ENCODE results near the gene ASIC3.

Gene ASIC3

GRCh38 chr7:151070574-151070960, 22.2 kb downstream of the ASIC3 start:
- DNase-seq (ENCODE audit: low read depth, low spot score), result no peak

DNA sequence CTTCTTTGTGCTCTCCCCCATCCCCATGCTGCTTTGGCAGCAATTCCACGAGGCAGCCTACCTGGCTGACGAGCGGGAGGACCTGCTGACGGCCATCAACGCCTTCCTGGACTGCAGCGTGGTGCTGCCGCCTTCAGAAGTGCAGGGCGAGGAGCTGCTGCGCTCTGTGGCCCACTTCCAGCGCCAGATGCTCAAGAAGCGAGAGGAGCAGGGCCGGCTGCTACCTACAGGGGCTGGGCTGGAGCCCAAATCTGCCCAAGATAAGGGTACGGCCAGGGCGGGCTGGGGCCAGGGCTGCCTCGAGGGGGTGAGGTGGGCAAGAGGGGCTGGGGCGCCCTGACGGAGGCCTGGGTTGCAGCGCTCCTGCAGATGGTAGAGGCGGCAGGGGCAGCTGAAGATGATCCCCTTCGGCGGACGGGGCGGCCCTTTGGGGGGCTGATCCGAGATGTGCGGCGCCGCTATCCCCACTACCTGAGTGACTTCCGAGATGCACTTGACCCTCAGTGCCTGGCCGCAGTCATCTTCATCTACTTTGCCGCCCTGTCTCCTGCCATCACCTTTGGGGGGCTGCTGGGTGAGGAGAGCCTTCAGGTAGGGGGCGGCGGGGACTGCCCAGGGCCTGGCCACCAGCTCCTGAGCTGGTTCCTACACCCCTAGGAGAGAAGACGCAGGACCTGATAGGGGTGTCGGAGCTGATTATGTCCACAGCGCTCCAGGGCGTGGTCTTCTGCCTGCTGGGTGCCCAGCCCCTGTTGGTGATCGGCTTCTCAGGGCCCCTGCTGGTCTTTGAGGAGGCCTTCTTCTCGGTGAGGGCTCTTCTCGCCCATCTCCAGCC, 22.9 kb downstream of the ASIC3 start:
- no peak for DNase-seq (ENCODE audit: low read depth, low spot score)

DNA sequence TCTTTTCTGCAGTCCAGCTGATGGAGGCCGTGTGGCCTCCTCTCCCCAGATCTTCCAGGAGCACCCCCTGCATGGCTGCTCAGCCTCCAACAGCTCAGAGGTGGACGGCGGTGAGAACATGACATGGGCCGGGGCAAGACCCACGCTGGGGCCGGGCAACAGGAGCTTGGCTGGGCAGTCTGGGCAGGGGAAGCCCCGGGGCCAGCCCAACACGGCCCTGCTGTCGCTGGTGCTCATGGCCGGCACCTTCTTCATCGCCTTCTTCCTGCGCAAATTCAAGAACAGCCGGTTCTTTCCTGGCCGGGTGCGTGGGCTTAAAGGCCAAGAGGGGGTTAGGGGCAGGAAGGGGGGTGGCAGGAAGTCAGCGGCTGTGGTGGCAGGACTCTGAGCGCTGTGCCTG, 25.7 kb downstream of the ASIC3 start:
- DNase-seq (ENCODE audit: low read depth, low spot score), result no peak

GRCh38 chr7:151074817-151075661, 26.7 kb downstream of the ASIC3 start:
- no peak for DNase-seq (ENCODE audit: low read depth, low spot score)

GRCh38 chr7:151075662-151075971, 27.3 kb downstream of the ASIC3 start:
- DNase-seq (ENCODE audit: low read depth, low spot score), result no peak

DNA sequence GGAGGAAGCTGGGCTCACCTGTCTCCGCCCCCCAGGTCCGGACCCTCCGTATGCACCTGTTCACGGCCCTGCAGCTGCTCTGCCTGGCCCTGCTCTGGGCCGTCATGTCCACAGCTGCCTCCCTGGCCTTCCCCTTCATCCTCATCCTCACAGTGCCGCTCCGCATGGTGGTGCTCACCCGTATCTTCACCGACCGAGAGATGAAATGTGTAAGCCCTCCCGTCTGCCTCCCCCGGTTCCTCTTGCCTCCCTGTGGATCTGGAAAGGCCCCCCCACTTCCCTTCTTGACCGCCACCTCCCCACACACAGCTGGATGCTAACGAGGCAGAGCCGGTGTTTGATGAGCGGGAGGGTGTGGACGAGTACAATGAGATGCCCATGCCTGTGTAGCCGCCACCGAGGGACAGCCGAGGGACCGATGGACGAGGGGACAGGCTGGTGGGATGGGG, 27.7 kb downstream of the ASIC3 start:
- DNase-seq (ENCODE audit: low read depth, low spot score), result no peak

GRCh38 chr7:151076863-151077704, 28.8 kb downstream of the ASIC3 start:
- no peak for DNase-seq (ENCODE audit: low read depth, low spot score)

DNA sequence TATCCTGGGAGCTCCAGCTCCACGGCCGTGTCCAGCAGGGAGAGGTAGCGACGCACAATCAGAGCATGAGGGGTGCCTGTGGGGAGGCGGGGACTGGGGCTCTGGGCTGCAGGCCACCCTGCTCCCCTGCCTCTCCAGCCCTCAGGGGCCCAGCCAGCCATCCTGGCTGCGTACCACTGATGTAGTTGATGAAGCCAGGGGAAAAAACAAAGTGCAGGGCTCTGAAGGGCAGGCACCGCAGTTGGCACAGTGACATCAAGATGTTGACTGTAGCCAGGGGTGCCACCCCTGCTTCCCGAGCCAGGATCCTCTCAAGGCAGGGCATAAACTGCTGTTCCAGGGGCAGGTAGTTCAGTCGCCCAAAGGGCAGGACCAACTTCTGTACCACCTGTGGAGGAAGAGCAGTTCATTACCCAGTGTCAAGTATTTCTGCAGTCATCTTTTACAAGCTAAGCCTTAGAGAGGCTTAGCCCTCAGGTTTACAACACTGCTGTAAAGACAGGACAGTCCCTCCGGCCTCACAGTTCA, 29.4 kb downstream of the ASIC3 start:
- DNase-seq (ENCODE audit: low read depth, low spot score), result no peak

DNA sequence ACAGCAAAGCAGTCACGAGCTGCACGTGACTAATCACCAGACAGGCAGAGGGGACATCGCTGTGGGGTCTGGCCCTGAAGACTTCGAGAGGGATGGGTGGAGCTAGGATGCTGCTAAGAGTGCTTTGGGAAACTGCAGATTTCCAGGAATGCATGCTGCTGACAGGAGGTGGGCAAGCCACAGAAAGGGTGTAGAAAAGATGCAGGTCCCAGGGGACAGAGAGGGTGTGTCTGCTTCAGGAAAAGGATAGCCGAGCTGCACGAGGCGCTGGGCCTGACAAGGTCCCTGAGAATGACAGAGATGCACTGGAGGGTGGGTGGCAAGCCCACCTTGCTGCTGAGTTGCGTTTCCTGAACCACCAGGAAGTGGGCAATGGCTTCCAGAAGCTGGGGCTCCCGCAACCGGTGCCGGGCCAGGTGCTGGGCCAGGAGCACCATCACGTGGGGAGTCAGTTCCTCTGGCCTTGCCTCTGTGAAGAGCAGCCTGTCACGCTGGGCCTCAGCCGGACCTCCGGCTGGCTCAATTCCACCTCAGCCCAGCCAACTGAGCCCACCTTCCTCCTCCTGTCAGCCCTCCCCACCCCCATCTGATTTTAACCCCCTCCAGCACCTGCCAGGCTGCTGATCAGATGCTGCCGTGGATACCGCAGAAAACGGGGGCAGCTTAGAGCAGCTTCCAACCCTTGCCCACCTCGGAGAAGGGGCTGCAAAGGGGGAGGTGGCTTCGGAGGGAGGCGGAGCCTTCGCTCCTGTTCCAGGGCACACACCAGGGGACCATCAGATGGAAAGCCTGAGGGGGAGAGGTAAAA, 30.1 kb downstream of the ASIC3 start:
- no peak for DNase-seq (ENCODE audit: low read depth, low spot score)

GRCh38 chr7:151079199-151079910, 31.0 kb downstream of the ASIC3 start:
- DNase-seq (ENCODE audit: low read depth, low spot score), result no peak

DNA sequence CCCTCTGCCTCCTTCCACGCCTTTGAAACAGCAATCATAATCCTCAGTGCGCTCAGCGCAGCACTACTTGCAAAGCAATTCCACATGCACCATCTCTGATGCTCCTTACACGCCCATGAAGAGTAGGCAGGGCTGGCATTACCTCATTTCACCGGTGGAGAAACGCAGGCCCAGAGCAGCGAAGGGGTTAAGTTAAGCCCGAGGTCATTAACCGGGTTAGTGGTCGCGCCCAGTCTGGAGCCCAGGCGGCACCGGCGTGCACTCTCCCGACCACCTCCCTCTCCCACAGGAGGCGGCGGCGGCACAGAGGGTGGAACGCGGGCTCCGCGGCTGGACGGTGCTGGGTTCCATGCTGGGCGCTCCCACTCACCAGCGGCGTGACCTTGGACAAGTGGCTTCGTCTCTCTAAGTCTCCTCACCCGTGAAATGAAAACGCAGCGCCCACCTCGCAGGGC, 31.8 kb downstream of the ASIC3 start:
- no peak for DNase-seq (ENCODE audit: low read depth, low spot score)

- no peak for DNase-seq (ENCODE audit: low read depth, low spot score)
Measured at GRCh38 chr7:151080522-151081169, 32.3 kb downstream of the ASIC3 start, which contains the start of gene FASTK. FASTK (minus strand) TSS chr7:151080809; CDS start chr7:151080766, 43 bp downstream.

DNA sequence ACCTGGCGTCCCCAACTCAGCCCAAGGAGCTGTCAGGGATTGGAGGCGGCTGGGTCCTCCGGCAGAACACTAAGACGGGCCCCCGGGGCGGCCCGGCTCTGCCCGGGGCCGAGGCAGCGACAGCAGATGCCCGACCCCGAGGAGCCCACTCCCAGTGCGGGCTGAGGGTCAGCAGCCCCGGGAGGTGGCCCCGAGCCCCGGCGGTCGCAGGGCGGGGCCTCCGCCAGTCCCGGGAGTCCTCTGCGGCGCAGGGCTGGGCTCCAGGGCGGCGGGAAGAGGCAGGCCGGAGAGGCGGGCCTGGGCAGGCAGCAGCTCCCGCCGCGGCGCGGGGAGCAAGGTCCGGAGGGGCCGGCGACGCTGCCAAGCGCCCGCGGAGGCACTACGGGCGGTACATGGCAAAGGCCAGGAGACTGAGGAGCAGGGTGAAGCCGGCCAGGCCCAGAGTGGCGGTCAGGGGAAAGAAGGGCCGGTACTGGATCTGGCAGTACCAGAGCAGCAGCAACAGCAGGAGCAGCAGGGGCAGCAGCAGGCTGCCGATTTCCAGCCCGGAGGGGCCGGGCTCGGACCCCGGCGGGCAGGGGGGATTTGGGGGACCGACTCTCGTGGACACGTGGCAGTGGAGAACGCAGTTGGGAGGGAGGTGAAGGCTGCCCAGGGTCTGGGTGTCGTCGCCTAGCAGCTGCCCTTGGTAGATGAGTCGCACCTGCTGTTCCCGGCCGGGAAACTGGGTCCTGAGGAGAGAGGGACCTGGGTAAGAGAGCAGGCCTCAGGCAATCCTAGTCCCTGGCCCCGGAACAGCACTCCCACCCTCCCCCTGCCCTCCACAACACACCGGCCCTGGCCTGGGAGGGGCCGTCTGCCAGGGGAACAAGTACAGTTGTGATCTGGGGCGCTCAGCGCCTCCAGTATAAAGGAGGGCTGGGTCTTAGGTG, 33.1 kb downstream of the ASIC3 start:
- DNase-seq (ENCODE audit: low read depth, low spot score), result no peak

DNA sequence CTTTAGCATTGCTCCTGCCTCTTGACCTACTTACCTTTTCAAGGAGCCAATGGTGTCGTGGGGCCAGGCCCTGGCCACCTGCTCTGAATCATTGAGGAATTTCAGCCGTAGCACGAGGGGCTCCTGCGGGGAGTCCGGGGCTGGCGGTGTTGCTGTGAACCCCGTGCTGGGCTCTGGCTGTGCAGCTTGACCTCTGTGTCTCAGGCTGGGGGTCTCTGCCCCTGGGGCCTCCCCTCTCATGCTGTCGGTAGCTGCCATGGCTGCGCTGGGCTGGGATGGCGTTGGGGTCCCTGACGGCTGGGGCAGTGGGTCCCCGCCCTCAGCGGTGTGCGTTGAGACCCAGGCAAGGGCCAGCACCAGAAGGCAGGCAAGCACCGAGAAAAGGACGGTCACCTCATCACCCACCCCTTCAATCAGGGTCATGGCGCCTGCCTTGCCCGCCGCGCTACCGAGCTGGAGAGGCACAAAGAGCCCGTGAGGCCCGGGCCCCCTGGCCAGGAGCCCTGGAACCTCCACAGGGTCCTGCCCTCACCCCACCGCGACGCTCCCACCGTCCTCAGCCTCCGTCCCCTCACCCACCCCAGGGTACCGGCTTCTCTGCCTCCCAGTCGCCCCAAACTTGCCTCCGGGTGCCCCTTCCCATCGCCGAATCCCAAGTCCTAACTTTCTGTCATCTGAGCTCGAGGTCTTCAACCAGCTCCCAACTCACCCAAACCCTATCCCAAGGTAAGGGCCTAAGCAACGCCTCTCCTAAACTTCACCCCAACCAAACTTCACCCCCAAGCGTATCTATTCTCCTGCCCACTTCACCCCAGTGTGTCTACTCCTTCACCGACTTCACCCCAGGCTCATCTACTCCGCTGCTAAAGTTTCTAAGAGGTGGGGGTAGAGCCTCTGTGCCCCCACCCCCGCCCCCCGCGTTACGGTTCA, 34.1 kb downstream of the ASIC3 start:
- DNase-seq (ENCODE audit: low read depth, low spot score), result no peak

GRCh38 chr7:151083071-151083823, 34.9 kb downstream of the ASIC3 start, which contains the start of gene TMUB1:
TMUB1 (minus strand) TSS chr7:151083493; CDS start chr7:151082563, 930 bp downstream.
- DNase-seq (ENCODE audit: low read depth, low spot score), result no peak

DNA sequence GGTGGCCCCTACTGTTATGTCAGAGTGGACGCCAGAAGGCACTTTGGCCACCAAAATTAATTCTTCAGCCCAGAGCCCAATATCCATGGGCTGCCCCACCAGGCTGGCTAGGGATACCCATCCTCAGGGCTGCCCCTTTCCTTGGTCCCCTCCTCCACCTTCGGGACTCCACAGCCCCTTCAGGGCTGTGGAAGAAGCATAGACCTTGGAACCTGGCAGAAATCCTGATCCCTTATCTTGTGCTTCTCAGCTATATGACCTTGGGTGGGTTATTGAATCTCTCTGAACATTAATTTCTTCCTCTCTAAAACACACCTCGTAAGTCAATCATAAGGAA, 35.5 kb downstream of the ASIC3 start:
- DNase-seq (ENCODE audit: low read depth, low spot score), result no peak

DNA sequence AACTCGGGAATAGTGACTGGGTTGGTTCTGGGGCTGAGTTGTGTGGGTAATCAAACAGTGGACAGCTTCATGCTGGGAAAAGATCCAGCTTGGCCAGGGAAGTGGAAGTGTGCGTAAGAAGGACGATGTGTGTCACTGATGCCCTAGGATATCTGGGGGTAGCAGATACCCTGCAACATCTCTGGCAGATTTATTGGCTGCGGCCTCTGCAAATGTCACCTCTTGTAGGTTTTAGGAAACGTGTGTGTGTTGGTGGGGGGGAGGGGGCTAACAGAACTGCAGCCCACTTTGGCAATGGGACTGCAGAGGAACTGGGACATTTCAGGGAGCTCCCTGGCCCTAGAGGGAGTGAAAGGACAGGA, 37.0 kb downstream of the ASIC3 start:
- no peak for DNase-seq (ENCODE audit: low read depth, low spot score)

Measured in brain pericyte (primary cell).